SW480 (cell line): ENCODE data around the gene SLC25A42.
A peak's percentile ranks its signal among the peaks of the same experiment; 100 is the strongest.
"Not testable (repeated sequence)": the region's sequence is repeated elsewhere in the genome, so short reads cannot be mapped to it uniquely, and the experiment has no call there.

Source experiments
- DNase-seq: peaks from one replicate; pipeline ENCODE4 v3.0.0-alpha.2; 2016; ENCODE audit warnings: low spot score

SLC25A42 gene, protein sequence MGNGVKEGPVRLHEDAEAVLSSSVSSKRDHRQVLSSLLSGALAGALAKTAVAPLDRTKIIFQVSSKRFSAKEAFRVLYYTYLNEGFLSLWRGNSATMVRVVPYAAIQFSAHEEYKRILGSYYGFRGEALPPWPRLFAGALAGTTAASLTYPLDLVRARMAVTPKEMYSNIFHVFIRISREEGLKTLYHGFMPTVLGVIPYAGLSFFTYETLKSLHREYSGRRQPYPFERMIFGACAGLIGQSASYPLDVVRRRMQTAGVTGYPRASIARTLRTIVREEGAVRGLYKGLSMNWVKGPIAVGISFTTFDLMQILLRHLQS

DNA sequence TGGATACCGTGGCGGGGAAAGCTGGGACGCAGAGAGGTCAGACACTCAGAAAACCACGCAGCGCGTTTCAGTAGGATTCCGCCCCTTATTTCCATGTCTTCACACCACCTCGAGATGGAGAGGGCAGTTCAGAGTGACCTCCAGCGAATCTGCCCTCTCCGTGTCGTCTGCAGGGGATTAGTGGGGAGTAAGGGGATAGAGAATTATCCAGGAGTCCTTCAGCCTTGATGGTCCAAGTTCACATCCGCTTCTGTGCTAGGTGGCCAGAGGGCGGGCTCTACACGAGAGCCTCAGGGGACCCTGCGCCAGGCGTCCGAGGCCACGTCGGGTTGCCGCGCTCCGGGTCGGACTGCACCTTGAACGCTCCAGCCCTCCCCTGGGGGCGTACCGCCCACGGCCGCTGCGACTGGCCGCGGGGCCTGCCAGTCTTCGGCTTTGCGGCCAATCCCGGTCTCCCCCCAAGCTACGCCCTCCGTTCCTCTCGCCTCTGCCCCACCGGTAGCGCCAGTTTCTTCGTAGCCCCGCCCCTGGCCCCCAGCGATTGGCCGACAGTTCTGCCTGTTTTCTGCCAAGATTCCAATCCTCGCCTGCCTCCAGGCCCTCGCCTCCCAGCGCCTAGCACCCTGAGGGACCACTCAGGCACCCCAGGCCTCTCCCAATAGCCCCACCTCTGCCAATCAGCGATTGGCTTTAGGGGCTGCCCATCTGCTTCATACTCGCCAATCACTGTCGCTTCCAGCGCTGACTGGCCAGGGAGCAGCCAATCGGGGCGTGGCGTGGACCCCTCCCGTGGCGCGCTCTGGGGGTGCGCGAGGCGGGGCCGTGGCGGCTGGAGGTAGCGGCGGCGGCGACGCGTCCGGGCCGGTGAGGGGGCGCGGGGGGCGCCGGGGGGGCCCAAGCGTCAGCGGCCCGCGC, at the start of gene SLC25A42:
Gene SLC25A42 (plus strand): TSS at position 812 of the 915 bp plus-strand sequence. CDS start 32,131 bp downstream, outside the sequence.
- peak; percentile 99 for DNase-seq

DNA sequence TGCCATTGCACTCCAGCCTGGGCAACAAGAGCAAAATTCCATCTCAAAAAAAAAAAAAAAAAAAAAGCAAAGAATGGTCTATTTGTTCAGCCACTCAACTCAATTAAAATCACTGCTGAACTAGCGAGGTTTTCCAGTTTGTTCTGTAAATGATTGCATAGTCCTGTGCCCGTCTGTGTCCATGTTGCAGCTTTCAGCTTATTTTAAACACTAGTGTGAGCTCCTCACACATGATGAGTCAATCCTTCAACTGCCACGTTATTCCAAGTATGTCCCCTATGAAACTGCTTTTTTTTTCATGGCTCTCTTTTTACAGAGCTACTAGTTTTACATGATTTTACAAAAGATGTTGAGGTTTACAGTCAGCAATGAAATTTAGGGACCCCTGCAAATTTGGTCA, 42.7 kb upstream of the SLC25A42 start:
- DNase-seq, result no peak

DNA sequence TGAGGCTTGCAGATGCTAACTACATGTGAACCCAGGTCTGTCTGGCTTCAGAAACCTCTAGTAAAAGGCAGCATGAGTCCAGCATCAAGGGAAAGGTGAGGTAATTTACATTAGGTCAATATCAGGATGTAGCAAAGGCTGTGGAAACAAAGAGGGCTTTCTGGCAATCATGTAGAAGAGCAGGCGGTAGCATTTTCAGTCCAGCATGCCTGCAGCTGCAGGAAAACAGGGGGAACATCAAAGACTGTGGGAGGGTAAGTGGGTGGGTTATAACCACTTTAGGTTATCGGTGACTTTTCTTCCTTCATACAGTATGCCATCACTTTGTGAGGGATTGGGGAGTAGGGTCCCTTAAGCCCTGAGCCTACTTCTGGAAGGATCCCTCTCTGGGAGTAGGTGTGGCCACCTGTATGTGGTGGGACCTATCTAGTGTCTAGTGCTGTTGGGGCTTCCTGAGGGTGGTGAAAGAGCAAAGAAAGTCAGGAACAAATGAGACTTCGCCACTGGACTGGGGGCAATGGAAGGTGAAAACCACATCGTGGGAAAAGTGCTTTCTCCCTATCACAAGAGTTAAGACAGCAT, 41.3 kb upstream of the SLC25A42 start:
- peak; percentile 39 for DNase-seq

DNA sequence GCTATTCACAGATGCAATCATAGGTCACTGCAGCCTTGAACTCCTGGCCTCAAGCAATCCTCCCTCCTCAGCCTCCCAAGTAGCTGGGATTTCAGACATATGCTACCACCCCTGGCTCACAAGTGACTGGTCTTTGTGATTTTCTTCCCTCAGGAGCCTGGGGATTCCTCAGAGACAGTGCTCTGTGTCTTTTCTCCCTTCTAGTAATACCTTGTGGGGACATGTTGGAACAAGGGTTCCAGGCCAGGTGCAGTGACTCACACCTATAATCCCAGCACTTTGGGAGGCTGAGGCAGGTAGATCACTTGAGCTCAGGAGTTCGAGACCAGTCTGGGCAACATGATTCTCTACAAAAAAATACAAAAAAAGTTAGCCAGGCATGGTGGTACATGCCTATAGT, 40.4 kb upstream of the SLC25A42 start:
- DNase-seq, result not testable (repeated sequence)

DNA sequence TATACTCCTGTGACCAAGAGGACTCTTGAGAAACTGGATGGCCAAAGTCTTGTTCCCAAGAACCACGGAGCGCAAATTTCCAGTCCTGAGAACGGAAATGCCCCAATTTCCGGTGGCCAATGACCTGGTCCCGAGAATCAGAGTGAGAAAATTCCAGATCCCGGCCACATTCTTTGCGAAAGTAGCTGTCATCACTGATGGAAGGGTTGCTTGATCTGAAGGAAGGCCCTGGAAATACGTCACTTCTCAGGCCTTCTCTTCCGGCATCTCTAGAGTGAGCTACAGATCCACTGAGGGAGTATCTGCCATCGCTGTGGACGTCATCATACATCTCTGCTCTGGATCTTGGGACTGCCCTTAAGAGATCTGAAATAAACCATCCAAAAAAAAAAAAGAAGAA, 37.9 kb upstream of the SLC25A42 start:
- no peak for DNase-seq

DNA sequence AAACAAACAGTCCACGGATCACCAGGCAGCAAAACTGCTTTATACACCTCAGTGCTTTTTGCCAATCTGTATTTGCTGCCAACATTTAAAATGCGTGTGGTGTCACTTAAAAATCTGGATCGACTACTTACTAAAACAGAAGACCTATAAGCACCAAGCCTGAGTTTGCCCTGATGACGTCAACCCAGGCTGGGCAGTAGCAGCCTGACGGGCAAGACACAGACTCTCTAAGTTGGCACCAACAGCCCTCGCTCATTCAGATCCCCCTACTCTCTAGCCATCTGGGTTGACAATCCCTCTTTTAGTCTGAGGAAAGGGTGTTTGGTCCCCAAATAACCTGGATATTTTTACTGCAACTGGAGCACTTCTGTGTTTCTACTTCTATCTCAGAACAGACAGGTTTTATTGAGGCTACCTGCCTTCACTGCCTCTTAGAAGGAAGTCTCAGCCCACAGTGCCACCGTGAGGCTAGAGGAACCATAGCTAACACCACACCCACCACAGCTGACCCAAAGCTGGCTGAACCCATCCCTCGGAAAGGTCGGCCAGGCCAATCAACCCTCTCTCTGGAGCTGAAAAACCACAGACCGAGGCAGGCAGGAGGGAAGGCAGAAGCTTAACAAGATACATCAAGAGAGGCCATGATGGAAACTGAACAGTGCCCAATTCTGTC, 37.4 kb upstream of the SLC25A42 start:
- DNase-seq, result no peak

DNA sequence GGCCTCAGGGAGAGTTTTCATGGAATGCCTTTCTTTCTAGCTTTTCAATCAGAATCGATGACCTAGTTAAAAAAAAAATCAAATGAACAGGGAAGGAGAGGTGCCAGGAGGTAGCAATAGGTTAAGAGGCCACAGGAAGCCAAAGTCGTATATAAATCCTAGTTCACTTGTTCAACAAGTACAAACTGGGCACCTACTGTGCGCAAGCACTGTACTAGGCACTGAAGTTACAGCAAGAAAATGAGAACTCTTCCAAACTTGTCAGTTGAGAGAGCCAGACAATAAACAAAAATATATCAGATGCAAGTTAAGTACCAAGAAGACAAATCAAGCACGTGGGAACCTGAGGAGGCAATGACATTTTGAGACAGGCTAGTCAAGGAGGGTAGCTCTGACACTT, 36.6 kb upstream of the SLC25A42 start:
- DNase-seq, result no peak

DNA sequence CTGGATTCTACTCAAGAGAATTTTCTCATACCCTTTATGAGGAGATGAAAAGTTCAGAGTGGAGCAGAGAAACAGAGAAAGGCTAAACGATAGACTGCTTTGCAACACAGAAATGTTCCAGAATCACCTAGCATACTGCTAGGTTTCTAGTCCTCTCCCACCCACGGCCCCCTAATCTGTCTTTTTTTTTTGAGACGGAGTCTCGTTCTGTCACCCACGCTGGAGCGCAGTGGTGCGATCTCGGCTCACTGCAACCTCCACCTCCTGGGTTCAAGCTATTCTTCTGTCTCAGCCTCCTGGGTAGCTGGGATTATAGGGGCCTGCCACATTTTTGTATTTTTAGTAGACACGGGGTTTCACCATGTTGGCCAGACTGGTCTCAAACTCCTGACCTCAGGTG, 35.3 kb upstream of the SLC25A42 start:
- no peak for DNase-seq

DNA sequence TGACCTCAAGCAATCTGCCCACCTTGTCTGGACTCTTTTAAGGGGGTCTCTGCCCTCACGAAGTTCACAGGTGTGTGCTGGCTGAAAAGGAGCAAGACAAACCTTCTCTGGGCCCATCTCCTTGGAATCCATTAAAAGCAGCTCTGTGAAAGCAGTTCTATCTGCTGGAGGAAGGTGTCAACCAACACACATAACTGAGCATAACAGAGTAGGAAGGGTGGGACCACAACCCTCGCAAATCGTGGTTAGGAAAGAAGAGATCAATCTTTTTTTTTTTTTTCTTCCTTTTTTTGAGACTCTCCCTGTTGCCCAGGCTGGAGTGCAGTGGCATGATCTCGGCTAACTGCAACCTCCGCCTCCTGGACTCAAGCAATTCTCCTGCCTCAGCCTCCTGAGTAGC, 31.9 kb upstream of the SLC25A42 start:
- no peak for DNase-seq

DNA sequence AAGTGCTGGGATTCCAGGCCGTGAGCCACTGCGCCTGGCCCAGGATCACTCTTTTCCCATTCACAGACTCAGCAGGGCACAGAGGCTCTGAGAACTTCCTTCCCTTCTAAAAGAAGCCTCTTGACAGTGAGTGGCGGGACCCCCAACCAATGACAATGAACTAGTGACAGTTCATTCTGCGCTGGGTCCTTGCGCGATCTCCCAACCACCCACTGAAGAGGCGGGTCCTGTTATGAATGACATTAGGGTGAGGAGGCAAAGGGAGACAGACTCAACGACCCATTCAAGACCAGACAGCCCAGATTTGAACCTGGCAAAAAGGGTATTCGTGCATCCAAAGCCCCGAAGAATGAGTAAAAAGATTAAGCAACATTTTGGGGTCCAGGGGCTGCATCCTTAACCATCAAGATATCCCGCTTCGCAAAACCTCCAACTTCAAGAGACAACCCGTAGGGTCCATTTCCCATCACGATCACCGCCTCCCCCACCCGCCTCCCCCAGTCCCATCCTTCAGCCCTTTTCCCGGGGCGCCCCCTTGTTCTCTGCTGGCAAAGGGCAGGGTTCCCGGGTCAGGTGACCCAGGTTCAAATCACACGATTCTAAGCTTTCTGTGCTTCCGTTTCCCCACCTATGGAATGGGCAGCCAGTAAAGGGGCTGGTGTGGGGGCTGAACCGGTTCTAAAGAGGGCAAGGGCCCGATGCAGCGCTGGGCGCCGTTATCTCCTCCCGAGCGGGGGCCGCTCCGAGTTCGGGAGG, 31.2 kb upstream of the SLC25A42 start:
- peak; percentile 31 for DNase-seq

DNA sequence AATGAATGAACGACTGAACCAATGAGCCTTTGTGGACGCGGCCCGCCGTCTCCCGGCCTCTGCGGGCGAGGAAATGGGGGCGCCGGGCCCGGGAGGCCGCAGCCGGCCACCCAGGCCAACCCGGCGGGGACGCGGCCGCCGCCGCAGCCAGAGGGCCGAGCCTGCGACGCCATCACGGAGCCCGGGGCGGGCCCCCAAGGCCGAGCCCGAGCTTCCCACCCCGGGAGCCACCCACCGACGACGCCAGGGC, 30.7 kb upstream of the SLC25A42 start:
- no peak for DNase-seq

DNA sequence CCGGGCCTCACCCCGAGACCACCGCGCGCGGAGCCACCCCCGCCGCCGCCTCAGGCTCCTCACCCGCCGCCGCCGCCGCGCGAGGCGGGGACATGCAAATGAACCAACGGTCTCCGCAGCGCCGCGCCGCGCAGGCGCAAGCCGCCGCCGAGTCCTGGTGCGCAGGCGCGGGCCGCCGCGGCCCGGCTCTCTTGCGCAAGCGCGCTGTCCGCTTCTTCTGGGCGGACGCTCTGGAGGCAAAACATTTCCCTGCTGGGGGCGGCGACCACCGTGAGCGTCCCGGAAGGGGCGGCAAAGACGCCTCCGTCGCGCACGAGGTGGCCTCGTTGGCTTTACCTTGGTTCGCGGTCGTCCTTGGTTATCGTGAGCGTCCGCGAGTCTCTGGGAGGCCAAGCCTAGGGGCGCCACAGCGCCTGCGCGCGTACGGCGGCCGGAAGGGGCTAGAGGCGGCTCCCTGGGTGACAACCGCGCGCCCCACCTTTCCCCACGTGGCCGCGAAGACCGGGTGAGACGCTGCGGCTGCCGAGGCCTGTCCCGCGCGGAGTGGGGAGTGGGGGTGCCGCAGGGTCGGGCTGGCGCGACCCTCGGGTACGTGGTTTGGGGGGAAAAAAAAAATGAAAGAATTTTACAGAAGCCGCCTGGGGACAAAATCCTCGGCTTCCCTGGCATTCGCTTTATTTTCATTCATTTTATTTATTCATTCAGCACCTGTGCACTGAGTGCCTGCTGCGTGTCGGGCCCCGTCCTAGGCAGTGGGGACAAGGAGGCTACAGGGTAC, 30.2 kb upstream of the SLC25A42 start, which contains the start of the genes ARMC6 and SUGP2:
Gene ARMC6 (plus strand): TSS at position 178 of the 778 bp plus-strand sequence. CDS start 607 bp downstream, outside the sequence.
Gene SUGP2 (minus strand): TSS at position 92 of the 778 bp plus-strand sequence. CDS start 2,446 bp downstream, outside the sequence.
- DNase-seq, result peak; percentile 83

DNA sequence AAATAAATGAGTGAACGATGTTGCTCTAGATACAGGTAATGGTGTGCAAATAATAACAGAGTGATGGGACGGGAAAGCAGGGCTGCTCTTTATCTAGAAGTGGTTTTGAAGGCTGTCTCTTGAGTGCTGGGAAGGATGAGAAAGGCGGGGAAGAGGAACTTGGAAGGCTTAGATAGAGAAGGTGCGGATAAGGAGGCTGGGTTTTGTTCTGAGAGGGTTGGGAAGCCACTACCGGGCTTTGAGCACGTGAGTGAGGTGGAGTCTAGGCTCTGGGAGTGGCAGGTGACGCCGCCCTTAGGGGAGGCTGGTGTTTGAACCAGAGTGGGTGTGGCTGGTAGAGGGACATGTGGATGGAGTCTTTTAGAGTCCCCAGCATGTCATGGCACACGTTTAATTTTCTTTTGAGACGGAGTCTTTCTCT, 29.6 kb upstream of the SLC25A42 start:
- DNase-seq, result peak; percentile 87

DNA sequence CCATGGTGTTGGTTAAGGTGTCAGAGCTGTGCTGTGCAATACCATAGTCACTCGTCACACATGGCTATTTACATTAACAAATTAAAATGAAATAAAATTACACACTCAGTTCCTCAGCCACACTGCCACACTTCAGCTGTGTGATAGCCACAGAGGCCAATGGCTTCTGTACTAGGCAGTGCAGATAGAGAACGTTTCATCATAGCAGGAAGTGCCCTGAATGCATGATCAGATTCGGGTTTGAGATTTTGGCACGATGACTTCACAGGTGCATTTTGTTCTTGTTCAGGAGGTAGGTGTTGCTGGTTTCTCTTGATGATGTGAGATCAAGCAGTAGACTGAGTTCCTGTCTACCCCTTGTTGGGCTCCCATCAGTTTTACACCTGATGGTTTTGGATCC, 23.9 kb upstream of the SLC25A42 start:
- DNase-seq, result no peak

DNA sequence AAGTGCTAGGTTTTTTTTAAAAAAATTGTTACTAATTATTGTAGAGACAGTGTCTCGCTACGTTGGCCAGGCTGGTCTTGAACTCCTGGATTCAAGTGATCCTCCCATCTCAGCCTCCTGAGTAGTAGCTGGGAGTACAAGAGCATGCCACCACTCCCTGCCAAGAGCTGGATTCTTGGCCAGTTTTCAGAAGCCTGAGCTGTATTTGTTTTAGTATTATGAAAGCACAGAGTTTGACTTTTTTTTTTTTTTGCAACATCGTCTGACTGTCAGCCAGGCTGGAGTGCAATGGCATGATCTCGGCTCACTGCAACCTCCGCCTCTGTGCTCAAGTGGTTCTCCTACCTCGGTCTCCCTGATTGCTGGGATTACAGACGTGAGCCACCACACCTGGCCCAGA, 23.4 kb upstream of the SLC25A42 start:
- no peak for DNase-seq

DNA sequence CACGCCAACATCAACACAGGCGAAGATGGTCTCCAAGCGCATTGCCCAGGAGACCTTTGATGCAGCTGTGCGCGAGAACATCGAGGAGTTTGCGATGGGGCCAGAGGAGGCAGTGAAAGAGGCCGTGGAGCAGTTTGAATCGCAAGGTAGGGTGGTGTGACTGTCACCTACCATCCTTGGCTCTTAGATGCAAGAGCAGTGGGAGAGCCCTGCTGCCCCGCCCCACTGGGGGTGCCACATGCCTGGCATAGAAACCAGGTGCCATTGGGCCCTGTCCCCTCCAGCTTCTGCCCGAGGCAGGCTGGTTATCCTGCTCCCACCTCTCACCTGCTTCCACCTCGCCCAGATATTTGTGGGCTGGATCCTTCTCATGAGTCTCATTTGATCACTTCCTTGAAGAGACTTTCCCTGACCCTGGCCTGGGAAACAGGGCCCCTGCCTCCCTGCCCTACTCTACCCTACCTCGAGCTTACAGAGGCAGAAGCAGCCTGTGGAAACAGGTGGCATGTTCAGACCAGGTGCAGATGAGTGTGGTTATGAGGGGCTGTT, 21.0 kb upstream of the SLC25A42 start:
- DNase-seq, result no peak

DNA sequence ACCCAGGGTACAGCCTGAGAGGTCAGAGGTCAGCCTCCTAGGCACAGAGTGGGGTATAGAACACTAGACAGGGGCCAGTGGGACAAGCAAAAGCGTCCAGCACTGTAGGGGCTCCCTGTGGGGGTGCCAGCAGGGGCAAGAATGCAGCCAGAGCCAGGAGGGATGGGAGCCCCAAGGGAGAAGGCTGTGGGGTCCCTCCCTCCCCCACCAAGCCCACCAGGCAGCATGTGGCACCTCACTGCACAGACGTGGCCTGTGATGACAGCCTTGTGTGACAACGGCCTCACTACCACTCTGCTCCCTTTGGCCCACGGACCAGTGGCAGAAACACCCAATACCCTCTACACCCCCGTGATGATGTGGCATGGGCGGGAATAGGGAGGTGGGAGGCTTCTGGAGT, 20.3 kb upstream of the SLC25A42 start:
- no peak for DNase-seq

DNA sequence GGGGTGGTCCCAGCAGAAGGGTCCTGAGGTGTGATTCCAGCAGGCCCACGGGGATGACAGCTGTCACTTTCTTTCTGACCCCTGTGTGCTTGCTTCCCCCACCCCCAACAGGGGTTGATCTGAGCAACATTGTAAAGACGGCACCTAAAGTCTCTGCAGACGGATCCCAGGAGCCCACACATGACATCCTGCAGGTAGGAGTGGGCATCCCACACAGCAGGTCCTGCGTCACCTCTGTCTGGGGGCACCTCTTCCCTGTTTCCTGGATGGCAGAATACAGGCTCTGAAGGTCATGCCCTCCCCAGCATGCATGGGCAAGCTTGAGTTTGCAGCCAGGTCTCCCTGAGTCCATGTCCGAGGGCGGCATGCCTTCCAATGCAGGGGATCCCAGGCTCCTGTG, 19.9 kb upstream of the SLC25A42 start:
- DNase-seq, result no peak

DNA sequence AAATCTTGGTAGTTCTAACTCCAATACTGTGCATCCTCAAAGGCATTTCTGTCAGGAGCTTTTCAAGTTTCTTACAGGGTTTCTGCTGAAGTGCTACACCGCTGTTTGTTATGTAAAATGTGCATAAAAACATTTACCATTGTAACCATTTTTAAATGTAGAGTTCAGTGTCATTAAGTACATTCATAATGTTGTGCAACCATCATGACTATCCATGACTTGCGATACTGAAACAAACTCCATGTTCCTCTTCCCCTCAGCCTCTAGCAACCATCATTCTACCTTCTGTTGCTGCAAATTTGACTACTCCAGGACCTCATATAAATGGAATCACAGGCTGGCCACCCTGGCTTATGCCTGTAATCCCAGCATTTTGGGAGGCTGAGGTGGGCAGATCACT, 14.4 kb upstream of the SLC25A42 start:
- DNase-seq, result no peak

DNA sequence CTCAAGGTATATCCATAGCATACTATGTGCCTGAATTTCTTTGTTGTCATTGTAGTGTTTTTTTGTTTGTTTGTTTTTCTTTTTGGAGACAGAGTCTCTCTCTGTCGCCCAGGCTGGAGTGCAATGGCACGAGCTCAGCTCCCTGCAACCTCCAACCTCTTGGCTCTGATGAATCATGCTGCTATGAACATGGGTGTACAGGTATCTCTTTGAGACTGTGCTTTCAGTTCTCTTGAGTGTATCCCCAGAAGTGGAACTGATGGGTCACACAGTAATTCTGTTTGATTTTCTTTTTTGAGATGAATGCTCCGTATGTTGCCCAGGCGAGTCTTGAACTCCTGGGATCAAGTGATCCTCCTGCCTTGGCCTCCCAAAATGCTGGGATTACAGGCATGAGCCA, 13.7 kb upstream of the SLC25A42 start:
- no peak for DNase-seq
